ENCODE measurements around the gene ANTXRL. TPM values are rescaled to one million over a fixed set of nuclear protein-coding genes. Genes with fewer than 3 reads are reported as not detected.
"Not testable (repeated sequence)": the region's sequence is repeated elsewhere in the genome, so short reads cannot be mapped to it uniquely, and the experiment has no call there.

Gene ANTXRL
- total RNA-seq, 1 donor from 2014 or later: not detected

DNA sequence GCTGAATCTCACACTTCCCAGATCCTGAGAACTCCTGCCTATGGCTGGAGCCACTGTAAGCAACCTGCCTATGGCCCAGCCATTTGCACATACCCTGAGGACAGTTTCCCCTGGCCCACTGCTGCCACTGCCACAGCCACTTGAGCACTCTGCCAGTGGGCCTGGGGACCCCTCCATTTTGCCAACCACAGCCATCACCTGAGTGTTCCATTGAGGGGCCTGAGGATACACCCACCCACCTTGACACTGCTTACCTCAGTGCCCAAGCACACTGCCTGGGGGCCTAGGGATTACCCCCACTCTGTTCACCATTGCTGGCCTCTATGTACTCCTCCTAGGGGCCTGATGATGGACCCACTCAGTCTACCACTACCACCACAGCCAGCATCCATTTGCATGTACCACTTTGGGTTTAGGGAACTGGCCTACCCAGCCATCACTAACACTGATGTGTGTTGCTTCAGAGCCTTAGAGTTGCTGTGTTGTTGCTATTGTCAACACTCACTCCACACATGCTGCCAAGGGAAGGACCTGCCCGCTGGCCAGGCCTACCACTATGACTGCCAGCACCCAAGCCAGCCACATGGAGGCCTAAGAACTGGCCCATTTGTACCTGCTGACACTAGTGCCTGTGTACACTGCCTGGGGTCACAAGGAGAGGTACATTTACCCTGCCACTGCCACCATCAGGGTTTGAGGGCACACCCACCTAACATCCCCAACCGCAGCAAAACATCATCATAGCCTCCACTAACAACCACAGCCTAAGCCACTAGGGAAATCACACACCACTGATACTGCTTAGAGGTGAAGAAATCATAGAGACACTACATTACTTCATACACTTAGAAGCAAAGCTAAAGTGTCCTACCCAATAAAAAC, 45.9 kb upstream of the ANTXRL start:
- H3K4me1 Mint-ChIP-seq (ENCODE audit: low read depth): no peaks in the 10 kb centered on the region
- peaks cover 4% of the 10 kb centered on the region for H3K36me3 Mint-ChIP-seq (ENCODE audit: low read depth)
- H3K4me3 Mint-ChIP-seq (ENCODE audit: unreplicated experiment): no peak overlapping the region
- H3K9me3 Mint-ChIP-seq (ENCODE audit: low read depth): peaks cover 28% of the 10 kb centered on the region
- peaks cover 26% of the 10 kb centered on the region for H3K27me3 Mint-ChIP-seq (ENCODE audit: low read depth)
- TF ChIP-seq, protein P1, sequence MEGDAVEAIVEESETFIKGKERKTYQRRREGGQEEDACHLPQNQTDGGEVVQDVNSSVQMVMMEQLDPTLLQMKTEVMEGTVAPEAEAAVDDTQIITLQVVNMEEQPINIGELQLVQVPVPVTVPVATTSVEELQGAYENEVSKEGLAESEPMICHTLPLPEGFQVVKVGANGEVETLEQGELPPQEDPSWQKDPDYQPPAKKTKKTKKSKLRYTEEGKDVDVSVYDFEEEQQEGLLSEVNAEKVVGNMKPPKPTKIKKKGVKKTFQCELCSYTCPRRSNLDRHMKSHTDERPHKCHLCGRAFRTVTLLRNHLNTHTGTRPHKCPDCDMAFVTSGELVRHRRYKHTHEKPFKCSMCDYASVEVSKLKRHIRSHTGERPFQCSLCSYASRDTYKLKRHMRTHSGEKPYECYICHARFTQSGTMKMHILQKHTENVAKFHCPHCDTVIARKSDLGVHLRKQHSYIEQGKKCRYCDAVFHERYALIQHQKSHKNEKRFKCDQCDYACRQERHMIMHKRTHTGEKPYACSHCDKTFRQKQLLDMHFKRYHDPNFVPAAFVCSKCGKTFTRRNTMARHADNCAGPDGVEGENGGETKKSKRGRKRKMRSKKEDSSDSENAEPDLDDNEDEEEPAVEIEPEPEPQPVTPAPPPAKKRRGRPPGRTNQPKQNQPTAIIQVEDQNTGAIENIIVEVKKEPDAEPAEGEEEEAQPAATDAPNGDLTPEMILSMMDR (IDR thresholded peaks at IDR 0.05): no peak
- no peak for DNase-seq (ENCODE audit: low spot score)
- H3K27ac Mint-ChIP-seq (ENCODE audit: unreplicated experiment): no peak overlapping the region

DNA sequence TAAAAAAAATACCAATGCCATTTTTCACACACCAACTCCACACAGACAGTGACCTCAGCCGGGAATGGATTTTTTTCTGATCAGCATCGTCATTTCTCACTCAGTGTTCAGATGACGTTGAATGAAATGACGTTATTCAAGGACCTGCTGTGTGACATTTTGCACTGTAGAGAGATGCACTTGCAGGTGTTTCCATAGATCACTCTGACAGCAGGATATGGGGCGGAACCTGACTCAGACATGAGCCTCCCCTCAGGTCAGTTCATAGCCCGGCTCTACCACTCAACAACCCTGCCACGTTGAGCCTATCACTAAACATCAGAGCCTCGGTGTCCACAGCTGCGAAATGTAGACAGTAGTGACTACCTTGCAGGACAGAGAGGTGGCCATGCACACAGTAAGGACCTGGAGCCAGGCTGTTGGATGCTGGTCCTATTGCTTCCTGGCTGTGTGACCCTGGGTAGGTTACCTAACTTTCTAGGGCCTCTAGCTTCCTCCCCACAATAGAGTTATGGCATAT, 41.4 kb upstream of the ANTXRL start:
- Mint-ChIP-seq H3K9me3 (ENCODE audit: low read depth) (peaks cover 28% of the 10 kb centered on the region), H3K27ac (ENCODE audit: unreplicated experiment) (no peak overlapping the region), H3K4me3 (ENCODE audit: unreplicated experiment) (no peak overlapping the region), H3K27me3 (ENCODE audit: low read depth) (peaks cover 16% of the 10 kb centered on the region), H3K36me3 (ENCODE audit: low read depth) (peaks cover 4% of the 10 kb centered on the region), H3K4me1 (ENCODE audit: low read depth) (no peaks in the 10 kb centered on the region)
- no peak for DNase-seq (ENCODE audit: low spot score)
- TF ChIP-seq, protein P1 (IDR thresholded peaks at IDR 0.05): no peak

DNA sequence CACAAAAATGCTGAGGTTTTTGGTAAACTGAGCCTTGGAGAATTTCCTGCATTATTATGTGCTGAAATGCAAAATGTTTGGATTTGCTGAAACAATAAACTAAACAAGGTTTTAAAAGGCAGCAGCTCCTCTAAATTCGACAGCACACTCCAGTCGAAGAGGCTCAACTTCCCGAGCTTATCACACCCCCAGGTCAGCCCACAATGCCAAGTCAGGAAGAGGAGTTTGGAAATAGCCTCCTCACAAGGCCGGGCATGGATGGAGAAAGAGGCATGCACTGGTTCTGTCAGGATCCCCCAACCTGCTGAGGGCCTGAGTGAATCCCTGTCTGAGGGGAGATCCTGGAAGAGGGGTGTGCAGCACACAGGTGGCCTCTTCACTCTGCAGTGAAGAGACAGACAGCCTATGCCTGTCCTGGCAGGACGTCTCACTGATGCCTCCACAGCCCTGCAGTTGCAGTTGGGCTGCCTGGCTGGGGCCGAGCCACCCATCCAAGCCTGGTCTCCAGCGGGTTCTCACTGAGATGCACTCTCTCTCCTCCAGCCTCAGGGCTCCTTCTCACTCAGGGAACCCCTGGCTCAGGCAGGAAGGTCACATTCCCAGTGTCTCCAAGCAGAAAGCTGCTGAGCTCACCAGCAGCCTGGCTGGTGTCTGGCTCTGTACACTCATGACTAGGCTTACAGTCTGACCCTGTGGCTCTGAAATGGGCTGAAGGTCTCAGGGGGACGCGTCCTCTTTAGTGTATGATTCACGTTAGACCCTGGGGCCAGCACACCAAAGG, 40.2 kb upstream of the ANTXRL start:
- not testable (repeated sequence) for H3K27ac Mint-ChIP-seq (ENCODE audit: unreplicated experiment); DNase-seq (ENCODE audit: low spot score); H3K36me3 Mint-ChIP-seq (ENCODE audit: low read depth); H3K4me1 Mint-ChIP-seq (ENCODE audit: low read depth); H3K4me3 Mint-ChIP-seq (ENCODE audit: unreplicated experiment)
- H3K9me3 Mint-ChIP-seq (ENCODE audit: low read depth): peaks cover 21% of the 10 kb centered on the region
- peaks cover 16% of the 10 kb centered on the region for H3K27me3 Mint-ChIP-seq (ENCODE audit: low read depth)

DNA sequence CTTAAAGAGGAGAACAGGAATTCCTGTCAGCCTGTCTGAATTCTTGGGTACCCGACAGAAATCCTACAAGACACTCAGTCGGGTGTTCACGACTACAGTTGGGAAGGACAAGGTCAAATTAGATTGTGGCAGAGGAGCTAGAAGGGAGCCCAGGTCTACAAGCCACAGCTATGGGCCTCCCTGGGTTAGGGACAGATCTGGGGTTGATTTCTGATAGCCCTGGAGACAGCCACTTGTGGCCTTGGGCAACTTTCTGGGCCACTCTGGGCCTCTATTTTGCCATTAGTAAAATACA, 39.7 kb upstream of the ANTXRL start:
- peaks cover 16% of the 10 kb centered on the region for H3K27me3 Mint-ChIP-seq (ENCODE audit: low read depth)
- no peaks in the 10 kb centered on the region for H3K4me1 Mint-ChIP-seq (ENCODE audit: low read depth)
- H3K9me3 Mint-ChIP-seq (ENCODE audit: low read depth): peaks cover 16% of the 10 kb centered on the region
- H3K36me3 Mint-ChIP-seq (ENCODE audit: low read depth): peaks cover 3% of the 10 kb centered on the region
- DNase-seq (ENCODE audit: low spot score): no peak
- TF ChIP-seq, protein P1 (IDR thresholded peaks at IDR 0.05): no peak
- no peak overlapping the region for H3K4me3 Mint-ChIP-seq (ENCODE audit: unreplicated experiment)
- H3K27ac Mint-ChIP-seq (ENCODE audit: unreplicated experiment): no peak overlapping the region

DNA sequence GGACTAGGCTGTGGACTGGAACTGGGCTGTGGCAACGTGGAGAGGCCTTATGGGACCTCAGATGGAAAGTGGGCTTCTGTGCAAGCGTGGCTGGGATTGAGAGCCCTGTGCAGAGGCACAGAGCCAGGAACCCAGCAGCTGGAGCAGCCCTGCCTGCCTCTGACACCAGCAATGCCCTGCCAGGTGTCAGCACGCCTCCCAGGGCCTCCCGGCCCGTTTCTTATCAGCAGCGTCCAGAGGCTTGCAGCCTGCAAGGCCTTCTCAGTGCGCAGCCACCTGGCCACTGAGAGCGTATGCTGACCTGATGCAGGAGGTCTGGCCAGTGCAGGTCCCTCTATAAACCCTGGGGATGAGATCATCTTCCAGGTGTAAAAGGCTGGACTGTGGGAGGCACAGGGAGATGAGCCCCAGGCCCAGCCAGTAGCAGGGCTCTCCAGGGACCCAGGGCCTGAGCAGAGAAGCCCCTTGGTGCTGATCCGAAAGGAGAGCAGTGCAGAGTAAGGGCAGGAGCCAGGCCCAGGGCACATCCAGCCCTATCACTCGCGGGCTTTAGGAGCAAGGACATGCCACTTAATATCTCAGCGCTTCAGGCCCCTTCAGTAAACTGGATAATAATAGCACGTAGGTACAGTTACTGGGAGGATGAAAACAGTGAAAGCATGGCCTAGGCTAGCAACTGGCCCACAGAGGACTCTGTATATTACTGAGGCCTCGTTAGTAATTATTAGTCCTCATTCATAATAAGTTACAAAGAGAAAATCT, 38.8 kb upstream of the ANTXRL start:
- peaks cover 12% of the 10 kb centered on the region for H3K27me3 Mint-ChIP-seq (ENCODE audit: low read depth)
- H3K36me3 Mint-ChIP-seq (ENCODE audit: low read depth): no peaks in the 10 kb centered on the region
- DNase-seq (ENCODE audit: low spot score): no peak
- H3K27ac Mint-ChIP-seq (ENCODE audit: unreplicated experiment): no peak overlapping the region
- H3K4me3 Mint-ChIP-seq (ENCODE audit: unreplicated experiment): no peak overlapping the region
- H3K4me1 Mint-ChIP-seq (ENCODE audit: low read depth): no peaks in the 10 kb centered on the region
- H3K9me3 Mint-ChIP-seq (ENCODE audit: low read depth): peaks cover 8% of the 10 kb centered on the region
- TF ChIP-seq, protein P1 (IDR thresholded peaks at IDR 0.05): no peak

All from chondrocyte (in vitro differentiated cells).